PC-3 (cell line): ENCODE data around the gene FCRL4. TPM values are rescaled to one million over a fixed set of nuclear protein-coding genes. Genes with fewer than 3 reads are reported as not detected.

ENCODE experiments used
- total RNA-seq: library from RNA; depleted of rRNA; stranded (reverse); fragments of >200 nt; gene quantifications from 2 replicates; pipeline ENCODE4 v1.2.3, GENCODE V29; 2014; rRNA removed

Gene FCRL4
- total RNA-seq, 1 experiment from 2014 or later = not detected

Other genes with a start within 250 kb of the FCRL4 start
- not detected in 2 replicates for gene FCRL5, start 45.6 kb downstream of the FCRL4 start, total RNA-seq
- gene FCRL3, start 102.7 kb upstream of the FCRL4 start, total RNA-seq = not detected in 2 replicates
- gene FCRL2, start 179.0 kb upstream of the FCRL4 start, total RNA-seq = not detected in 2 replicates
- not detected in 2 replicates for gene FCRL1, start 222.0 kb upstream of the FCRL4 start, total RNA-seq
- gene CD5L, start 243.7 kb upstream of the FCRL4 start, total RNA-seq = not detected in 2 replicates